Nephron (organoid): ENCODE data around the gene PYM1.
A peak's percentile ranks its signal among the peaks of the same experiment; 100 is the strongest.

Experiments used
- H3K27ac Mint-ChIP-seq, 3 experiments: 2 replicates each; pipeline ENCODE4 v1.8.0; 2020; ENCODE audit warnings: mixed read lengths in 3 of 3, mild to moderate bottlenecking in 2 of 3, moderate library complexity in 1 of 3
- H3K27me3 Mint-ChIP-seq: 2 replicates; pipeline ENCODE4 v1.8.0; 2021; ENCODE audit warnings: low read depth, mild to moderate bottlenecking, moderate library complexity, mixed read lengths
- H3K36me3 Mint-ChIP-seq: 2 replicates; pipeline ENCODE4 v1.8.0; 2020; ENCODE audit warnings: low read depth, mixed read lengths
- H3K4me1 Mint-ChIP-seq: 2 replicates; pipeline ENCODE4 v1.8.0; 2020; ENCODE audit warnings: mixed read lengths
- H3K4me3 Mint-ChIP-seq, 3 experiments: 2 replicates each; pipeline ENCODE4 v1.8.0; 2020; ENCODE audit warnings: mild to moderate bottlenecking in 3 of 3, mixed read lengths in 3 of 3, moderate library complexity in 2 of 3
- H3K9me3 Mint-ChIP-seq: 2 replicates; pipeline ENCODE4 v1.8.0; 2020; ENCODE audit warnings: mixed read lengths
- CTCF ChIP-seq, 3 experiments: fragments of 200-600 bp; sonication (generic); IDR thresholded peaks; one replicate each; pipeline ENCODE4 v1.5.0; 2021; ENCODE audit warnings: antibody characterized with exemption in 3 of 3; ENCODE audit not compliant: unreplicated experiment in 3 of 3

The PYM1 gene

GRCh38 chr12:55915482-55915859, 12.2 kb downstream of the PYM1 start:
- TF ChIP-seq CTCF (IDR thresholded peaks at IDR 0.05; ENCODE audit: unreplicated experiment in 3 of 3), result no peak
- H3K27ac Mint-ChIP-seq, result no peak overlapping the region
- H3K36me3 Mint-ChIP-seq, result peaks cover 31% of the 10 kb centered on the region
- H3K27me3 Mint-ChIP-seq, result no peaks in the 10 kb centered on the region
- no peaks in the 10 kb centered on the region for H3K9me3 Mint-ChIP-seq
- no peaks in the 10 kb centered on the region for H3K4me1 Mint-ChIP-seq
- H3K4me3 Mint-ChIP-seq, result no peak overlapping the region

GRCh38 chr12:55912908-55913307, 14.8 kb downstream of the PYM1 start:
- H3K36me3 Mint-ChIP-seq, result peaks cover 36% of the 10 kb centered on the region
- no peak for TF ChIP-seq CTCF (IDR thresholded peaks at IDR 0.05; ENCODE audit: unreplicated experiment in 3 of 3)
- no peaks in the 10 kb centered on the region for H3K4me1 Mint-ChIP-seq
- H3K27ac Mint-ChIP-seq, result peak overlapping the region in 1 of 3 experiments; percentile 22
- no peaks in the 10 kb centered on the region for H3K27me3 Mint-ChIP-seq
- no peaks in the 10 kb centered on the region for H3K9me3 Mint-ChIP-seq
- H3K4me3 Mint-ChIP-seq, result no peak overlapping the region

GRCh38 chr12:55909513-55909884, 18.2 kb downstream of the PYM1 start:
- Mint-ChIP-seq H3K4me1 (no peaks in the 10 kb centered on the region), H3K36me3 (peaks cover 20% of the 10 kb centered on the region), H3K27me3 (no peaks in the 10 kb centered on the region), H3K27ac (no peak overlapping the region), H3K9me3 (no peaks in the 10 kb centered on the region), H3K4me3 (no peak overlapping the region)
- TF ChIP-seq CTCF (IDR thresholded peaks at IDR 0.05; ENCODE audit: unreplicated experiment in 3 of 3), result no peak

- Mint-ChIP-seq H3K36me3 (peaks cover 14% of the 10 kb centered on the region), H3K4me3 (no peak overlapping the region), H3K27ac (no peak overlapping the region), H3K9me3 (no peaks in the 10 kb centered on the region), H3K4me1 (no peaks in the 10 kb centered on the region), H3K27me3 (no peaks in the 10 kb centered on the region)
- TF ChIP-seq CTCF (IDR thresholded peaks at IDR 0.05; ENCODE audit: unreplicated experiment in 3 of 3), result no peak
These were observed 18.8 kb downstream of the PYM1 start for GRCh38 chr12:55908726-55909512.

GRCh38 chr12:55906056-55906455, 21.6 kb downstream of the PYM1 start:
- no peaks in the 10 kb centered on the region for H3K27me3 Mint-ChIP-seq
- no peaks in the 10 kb centered on the region for H3K9me3 Mint-ChIP-seq
- H3K4me1 Mint-ChIP-seq, result no peaks in the 10 kb centered on the region
- H3K4me3 Mint-ChIP-seq, result no peak overlapping the region
- H3K36me3 Mint-ChIP-seq, result peaks cover 29% of the 10 kb centered on the region
- no peak for TF ChIP-seq CTCF (IDR thresholded peaks at IDR 0.05; ENCODE audit: unreplicated experiment in 3 of 3)
- no peak overlapping the region for H3K27ac Mint-ChIP-seq

GRCh38 chr12:55901881-55902490, 25.7 kb downstream of the PYM1 start:
- H3K36me3 Mint-ChIP-seq, result peaks cover 31% of the 10 kb centered on the region
- no peaks in the 10 kb centered on the region for H3K4me1 Mint-ChIP-seq
- no peaks in the 10 kb centered on the region for H3K27me3 Mint-ChIP-seq
- H3K4me3 Mint-ChIP-seq, result no peak overlapping the region
- no peaks in the 10 kb centered on the region for H3K9me3 Mint-ChIP-seq
- H3K27ac Mint-ChIP-seq, result no peak overlapping the region
- no peak for TF ChIP-seq CTCF (IDR thresholded peaks at IDR 0.05; ENCODE audit: unreplicated experiment in 3 of 3)
